GM21528 (cell line): ENCODE results near the gene PGAM5.
"Not testable (repeated sequence)": the region's sequence is repeated elsewhere in the genome, so short reads cannot be mapped to it uniquely, and the experiment has no call there.

Experiments
- ATAC-seq: cut with Tn5 transposase; IDR thresholded peaks from one replicate; pipeline ENCODE4 v1.9.1; 2021; ENCODE audit warnings: mild to moderate bottlenecking, moderate library complexity; ENCODE audit not compliant: unreplicated experiment, low FRiP score

PGAM5 gene

DNA sequence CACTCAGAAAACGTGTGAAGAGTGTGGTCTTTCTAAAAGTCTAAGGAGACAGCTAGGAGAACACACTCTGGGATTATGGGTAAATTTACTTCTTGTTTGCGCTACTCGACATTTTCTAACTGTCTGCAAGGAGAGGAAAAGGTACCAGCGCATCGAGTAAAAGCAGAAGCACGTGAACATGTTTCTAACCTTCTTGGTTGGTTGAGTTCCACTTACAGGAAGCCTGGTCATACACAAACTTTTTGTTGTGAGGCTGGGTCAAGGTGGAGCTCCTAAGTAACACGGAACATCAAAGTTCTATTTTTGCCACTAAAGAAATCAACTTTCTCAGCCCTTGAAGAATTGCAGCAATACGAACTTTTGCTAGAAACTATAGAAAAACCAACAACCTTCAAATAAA lies 31.0 kb downstream of the PGAM5 start:
- ATAC-seq, result no peak

DNA sequence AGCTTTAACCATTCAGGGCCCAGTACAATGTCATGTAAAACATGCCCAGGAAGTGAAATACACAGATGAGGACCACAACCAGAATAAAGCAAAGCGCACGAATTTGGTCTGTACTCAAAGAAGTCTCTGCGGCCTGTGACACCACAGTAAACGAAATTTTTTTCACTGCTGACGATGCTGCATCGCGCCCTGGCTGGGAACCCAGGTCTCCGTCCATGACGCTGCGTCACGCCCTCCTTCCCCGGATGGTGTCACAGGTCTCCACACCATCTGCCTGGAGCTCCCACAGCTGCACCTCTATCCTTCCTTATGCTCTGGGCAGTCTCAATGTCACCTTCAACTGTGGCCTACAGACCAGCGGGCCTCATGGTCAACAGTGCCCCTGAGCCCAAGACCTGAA lies 33.2 kb downstream of the PGAM5 start:
- ATAC-seq, result no peak

DNA sequence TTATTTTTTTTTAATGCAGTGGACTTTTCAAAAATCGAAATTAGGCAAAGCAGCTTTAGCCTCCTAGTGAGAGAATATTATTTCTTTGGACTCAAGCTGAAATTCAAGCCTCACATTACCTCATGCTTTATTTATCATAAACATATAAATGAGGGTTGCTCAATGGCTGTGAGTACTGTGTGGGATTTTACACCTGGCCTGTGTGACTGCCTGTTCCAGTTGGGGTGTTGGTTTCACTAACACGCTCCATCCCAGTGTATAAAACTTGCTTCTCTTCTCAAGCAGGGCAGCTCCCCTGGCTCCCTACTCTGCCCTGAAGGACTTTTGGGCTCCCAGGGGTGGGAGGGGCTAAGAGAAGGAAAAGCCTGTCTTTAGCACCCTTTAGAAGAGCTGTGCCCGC lies 36.0 kb downstream of the PGAM5 start:
- no peak for ATAC-seq

DNA sequence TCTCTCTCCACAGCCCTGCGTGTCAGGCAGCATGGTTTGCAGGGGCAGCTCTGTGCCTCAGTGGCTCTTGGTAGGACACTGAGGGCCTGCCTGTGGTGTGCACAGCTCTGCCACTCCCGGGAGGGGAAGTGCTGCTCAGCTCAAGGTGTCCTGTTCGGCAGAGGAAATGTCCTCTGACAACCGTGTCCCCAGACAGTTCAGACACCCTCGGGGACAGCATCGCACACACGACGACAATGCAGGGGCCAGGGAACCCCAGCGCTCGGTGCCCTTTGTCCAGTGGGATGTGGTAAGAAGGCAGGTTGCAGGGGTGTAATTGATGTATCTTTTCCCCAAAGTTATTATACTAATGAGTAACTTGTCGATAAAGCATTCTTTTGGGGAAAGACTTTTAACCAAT lies 36.8 kb downstream of the PGAM5 start:
- no peak for ATAC-seq

DNA sequence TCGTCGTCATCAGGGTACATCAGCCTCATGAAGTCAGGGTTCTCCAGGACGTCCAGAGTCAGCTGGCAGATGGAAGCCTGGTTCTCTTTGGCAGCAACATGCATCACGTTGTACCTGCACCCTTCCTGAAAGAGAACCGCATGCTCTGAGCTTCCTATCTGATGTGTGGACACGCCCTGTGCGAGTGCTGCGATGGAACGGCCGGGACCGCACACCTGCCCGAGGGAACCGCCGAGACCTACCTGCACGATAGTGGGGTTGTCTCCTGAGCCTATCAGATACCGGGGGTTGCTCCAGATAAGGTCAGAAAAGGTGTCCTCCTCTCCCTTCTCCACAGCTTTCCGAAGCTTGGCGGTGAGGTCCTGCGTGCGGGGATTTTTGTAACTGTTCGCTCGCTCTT lies 37.3 kb downstream of the PGAM5 start:
- no peak for ATAC-seq

DNA sequence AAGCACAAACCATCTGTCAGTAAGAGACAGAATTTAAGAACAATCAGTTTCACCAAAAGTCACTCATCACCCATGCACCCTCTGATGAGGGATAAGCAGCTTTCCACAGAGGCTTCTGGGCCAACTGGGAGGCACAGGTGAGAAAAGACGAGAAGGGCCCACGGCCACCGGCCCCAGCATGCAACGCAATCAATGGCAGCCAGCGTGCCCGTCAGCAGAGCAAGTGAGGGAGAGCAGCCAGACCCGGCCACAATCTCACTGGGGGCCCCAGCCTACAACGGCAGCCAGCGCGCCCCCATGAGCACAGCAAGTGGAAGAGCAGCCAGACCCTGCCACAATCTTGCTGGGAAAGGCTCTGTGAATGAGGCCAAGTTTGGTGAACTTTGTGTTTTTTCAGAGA lies 37.7 kb downstream of the PGAM5 start:
- ATAC-seq, result no peak

DNA sequence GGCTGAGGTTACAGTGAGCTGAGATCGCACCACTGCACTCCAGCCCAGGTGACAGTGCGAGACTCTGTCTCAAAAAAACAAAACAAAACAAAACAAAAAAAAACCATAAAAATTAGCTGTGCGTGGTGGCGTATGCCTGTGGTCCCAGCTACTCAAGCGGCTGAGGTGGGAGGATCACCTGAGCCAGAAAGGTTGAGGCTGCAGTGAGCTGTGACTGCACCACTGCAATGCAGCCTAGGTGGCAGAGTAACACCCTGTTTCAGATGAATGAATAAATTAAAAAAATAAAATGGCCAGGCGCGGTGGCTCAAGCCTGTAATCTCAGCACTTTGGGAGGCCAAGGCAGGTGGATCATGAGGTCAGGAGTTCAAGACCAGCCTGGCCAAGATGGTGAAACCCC lies 43.0 kb downstream of the PGAM5 start:
- ATAC-seq, result not testable (repeated sequence)

DNA sequence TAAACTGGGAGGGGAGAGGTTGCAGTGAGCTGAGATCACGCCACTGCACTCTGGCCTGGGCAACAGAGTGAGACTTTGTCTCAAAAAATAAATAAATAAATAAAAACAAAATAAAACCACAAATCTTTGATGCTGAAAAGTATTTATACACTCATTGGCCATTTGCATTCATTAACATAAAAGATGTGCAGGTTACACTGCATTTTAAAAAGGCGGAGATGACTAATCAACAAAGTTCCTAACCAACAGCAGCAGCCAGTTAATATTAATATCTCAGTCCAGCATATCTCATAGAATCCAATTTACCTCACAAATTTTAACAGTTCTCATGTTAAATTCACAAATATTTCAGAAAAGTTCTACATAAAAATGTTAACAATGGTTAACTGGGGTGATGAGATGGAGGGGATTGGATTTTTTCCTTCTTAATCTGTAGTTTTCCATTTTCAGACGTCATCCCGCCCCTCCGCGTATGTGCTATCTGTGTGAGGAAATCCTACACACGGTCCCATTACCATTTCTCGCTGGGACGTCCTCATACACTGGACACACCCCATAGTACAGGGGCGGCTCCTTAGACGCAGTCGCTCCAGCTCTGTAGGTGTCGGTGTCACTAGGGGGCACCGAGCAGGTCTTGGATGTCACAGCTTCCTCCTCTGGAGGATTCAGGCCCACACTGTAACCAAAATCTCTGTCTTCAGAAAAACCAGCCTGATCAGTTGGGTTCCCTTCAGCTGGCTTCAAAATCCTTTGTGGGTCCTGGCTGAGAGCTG lies 43.7 kb downstream of the PGAM5 start:
- ATAC-seq, result no peak

DNA sequence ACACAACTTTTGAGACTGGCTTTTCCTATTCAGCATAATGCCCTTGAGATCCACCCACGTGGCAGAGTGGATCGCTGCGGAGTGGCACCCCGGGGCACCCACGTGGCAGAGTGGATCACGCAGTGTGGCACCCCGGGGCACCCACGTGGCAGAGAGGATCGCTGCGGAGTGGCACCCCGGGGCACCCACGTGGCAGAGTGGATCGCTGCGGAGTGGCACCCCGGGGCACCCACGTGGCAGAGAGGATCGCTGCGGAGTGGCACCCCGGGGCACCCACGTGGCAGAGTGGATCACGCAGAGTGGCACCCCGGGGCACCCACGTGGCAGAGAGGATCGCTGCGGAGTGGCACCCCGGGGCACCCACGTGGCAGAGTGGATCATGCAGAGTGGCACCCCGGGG lies 48.2 kb downstream of the PGAM5 start:
- not testable (repeated sequence) for ATAC-seq

DNA sequence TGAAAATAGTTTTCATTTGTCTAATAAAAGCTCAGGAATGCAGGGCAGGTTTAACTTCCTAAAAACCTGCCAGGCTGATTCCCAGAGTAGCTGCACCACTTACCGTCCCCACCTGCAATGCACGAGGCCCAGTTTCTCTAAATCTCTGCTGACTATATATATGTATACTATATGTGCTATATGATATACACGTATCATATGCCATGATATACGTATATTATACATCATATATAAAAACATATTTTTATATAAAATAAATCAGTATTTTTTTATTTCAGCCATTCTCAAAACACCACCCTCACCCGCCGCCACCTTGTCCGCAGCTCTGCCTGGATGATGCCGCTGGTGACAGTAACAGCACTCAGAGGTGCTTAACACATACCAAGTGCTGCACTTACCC lies 48.7 kb downstream of the PGAM5 start:
- no peak for ATAC-seq

DNA sequence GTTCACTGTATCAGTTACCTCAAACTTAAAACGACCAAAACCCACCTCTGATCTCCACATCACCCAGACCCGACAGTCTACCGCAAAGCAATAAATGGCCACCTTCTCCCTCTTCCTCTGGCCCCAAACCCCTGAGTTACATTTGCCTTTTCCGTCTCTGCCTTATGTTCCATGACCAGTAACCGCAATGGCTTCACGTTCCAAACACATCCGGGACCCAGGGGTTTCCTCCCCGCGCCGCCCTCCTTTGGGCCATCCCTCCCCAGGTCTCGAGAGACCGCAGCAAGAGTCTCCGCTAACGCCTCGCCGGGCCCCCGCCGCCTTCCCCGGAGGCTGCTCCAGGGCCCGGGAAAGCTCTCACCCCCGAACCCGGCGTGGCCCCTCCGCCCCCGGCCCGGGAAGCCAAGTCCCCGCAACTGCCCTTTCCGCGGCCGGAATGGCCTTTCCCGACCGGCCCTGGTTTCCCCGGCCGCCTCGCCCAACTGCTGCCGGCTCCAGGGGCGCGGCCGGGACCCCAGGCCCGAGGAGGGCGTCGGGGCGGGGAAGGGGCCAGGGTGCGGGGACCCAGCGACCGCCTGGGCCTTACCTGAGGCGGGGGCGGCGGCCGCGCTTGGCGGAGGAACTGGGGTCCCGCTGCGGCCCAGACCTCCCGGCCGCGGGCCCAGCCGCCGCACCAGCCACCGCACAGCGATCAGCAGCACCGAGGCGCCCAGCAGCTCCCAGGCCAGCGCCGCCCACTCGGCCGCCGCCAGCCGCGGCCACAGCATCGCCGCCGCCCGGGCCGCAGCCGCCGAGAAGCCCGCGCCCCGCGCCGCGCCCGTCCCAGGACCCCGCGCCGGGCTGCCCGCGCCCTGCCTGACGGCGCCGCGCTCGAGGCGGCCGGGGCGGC lies 50.6 kb downstream of the PGAM5 start, which contains the start of gene ANKLE2:
Gene ANKLE2 (minus strand): TSS at position 801 of the 889 bp plus-strand sequence. CDS start 34 bp downstream, at position 767.
- peak; percentile 45 for ATAC-seq

DNA sequence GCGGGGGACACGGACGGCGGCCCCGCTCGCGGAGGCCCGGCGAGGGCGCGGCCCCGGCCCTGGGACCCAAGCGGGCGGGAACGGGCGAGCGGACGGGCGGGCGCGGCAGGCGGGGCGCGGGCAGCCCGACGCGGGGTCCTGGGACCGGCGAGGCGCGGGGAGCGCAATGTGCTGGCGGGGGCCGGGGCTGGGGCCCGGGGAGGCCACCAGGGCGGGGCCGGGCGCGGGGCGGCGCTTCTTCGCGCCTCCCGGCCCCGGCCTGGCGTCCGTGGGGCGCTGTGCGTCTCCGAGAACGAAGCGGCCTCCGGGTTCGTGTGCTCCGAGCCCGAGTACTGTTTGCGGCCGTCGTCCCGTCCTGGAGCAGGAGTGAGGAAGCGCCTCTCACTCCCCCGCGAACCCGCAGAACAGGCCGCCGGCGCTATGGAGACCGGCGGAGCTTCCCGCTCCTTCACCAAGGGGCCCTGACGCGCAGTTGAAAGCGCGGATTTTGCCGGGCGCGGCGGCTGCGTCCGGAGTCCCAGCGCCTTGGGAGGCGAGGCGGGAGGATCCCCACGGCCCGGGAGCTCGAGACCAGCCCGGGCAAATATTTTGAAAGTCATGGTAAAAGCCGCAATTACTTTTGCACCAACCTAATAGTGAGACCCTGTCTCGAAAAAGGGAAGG lies 51.4 kb downstream of the PGAM5 start:
- ATAC-seq, result peak; percentile 73

DNA sequence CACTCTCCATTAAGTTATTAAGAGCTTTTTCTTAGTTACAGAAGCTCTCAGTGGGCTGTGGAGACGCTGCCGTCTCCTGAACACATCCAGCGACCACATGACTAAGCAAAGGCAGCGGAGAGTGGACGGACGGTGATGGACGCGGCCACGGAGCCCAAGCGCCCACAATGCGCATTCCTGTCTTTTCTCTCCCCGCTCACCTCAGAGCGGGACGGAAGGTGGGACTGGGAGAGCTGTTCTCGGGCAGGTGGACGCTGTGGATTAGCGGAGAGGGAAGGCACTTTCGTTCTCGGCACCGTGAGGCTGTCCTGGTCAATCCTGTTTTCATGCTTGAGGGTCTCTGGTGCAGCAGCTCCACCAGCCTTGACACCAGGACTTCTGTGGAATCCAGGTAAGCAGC lies 53.6 kb downstream of the PGAM5 start:
- ATAC-seq, result no peak

DNA sequence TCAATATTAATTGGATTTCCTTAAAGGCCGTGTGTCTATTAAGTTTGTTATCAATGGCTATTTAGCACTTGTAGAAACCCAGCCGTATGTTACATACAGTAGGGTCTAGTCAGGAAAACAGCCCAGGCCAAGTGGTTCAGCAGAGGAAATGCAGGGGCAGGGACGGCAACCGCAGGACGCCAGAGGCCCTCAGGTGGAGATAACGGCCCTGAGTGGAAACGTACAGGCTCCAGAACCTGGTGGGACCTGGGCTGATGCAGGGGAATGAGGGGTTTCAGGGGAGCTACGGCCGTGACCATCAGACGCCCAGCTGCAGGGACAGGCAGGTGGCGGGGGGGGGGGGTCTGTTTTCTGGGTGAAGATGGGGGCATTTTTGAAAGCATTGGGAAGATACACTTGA lies 54.7 kb downstream of the PGAM5 start:
- no peak for ATAC-seq

DNA sequence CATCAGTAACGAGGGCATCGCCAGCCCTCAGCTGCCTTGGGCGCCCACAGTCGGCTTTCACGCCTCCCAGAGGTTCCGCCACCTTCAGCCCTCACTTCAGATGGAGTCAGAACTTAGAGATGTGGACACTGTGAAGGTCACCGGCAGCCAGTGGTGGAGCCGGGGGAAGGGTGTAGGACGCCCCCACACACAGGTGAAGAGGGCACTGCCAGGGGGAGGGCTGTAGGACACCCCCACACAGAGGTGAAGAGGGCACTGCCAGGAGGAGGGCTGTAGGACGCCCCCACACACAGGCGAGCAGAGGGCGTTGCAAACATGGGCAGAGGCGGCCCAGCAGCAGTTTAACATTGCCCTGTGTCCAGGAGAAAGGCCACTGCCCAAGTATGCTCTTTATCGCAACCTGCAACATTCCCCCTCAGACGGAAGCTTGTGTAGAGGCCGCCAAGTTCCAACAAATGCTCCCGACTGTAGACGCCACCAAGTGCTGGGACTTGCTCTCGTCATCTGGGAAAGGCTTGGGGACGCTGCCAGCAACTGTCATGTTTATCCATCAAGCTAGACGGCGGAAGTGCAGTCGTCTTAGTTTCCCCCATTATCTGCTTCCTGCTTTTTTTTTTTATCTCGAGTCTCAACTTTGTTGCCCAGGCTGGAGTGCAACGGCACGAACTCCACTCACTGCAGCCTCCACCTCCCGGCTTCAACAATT lies 55.9 kb downstream of the PGAM5 start:
- ATAC-seq, result no peak

DNA sequence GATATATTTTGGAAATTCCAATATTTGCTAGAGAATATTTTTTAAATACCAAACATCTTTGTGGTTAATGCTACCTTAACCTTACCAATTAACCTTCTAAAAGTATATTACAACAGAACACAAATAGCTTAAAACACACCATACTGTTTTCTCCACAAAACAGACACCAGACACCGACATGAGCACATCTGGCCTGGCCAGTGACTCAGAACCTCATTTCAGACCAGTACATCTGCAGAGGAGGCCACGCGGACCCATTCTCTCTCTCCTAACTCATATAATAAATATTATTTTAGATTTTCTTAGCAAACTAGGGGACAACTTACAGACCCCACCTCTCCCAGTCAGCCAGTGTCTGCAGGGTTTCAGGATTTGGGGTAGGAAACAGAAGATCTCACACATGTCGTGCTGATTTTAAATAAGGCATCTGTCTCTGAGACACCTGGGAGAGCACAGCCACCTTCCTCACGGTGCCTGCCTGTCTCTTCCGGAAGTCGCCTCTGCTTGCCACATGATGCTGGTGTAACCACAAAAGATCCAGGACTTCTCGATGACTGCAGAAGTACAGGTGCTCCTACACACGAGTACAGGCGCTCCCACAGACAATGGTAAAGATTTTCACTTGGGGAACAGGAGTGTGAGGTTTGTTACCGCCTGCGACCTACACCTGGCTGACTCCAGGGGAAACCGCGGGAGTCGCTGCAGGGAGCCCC lies 60.6 kb downstream of the PGAM5 start:
- peak; percentile 38 for ATAC-seq
